SH-SY5Y (cell line): ENCODE data around the gene CES5A.

ENCODE experiments used
- GATA2 ChIP-seq: IDR thresholded peaks from 2 replicates; pipeline ENCODE4 v1.6.1; 2011; ENCODE audit warnings: mild to moderate bottlenecking, low read depth, low read length
- GATA3 ChIP-seq: IDR thresholded peaks from 2 replicates; pipeline ENCODE4 v1.6.1; 2011; ENCODE audit warnings: low read depth, mild to moderate bottlenecking, low read length, moderate library complexity

GRCh38 chr16:55899857-55900256 lies 24.7 kb upstream of the CES5A start:
- no peak for TF ChIP-seq GATA2
- TF ChIP-seq GATA3 = no peak
